ENCODE measurements around the gene ZNF853.
"Not testable (repeated sequence)": the region's sequence is repeated elsewhere in the genome, so short reads cannot be mapped to it uniquely, and the experiment has no call there.

ZNF853 gene

DNA sequence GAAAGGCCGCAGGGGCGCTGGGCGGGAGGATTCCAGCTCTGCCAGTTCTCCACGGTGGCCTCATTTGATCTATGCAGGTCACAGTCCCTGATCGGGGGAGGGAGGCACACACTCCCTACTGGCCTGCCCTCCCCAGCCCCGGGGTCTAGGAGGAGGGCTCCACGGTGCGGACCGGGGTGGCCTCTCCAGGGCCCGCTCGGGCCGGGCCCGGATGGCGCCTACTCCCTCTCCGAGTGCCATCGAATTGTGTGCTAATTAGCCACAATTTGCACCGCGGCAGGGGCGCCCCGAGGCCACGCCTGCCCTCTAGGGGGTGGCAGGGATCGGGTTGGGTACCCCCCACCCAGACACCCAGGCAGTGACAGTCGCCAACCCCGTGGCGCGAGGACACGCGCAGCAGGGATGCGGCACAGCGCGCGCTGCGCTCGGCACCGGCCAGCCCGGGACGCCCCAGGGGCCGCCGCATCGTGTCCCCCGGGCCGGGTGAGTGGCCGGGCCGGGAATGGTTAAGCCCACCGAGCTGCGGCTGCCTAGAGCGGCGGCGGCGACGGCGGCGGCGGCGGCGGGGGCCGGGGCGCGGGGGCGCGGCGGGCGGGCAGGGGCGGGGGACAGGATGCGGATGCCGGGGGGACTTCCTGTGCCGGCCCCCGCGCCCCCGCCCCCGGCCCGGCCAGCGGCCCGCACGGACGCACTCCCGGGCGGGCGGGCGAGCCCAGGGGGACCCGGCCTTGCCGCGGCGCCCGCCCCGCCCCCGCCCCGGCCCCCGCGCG is at the start of gene ZNF853:
TSS of gene ZNF853 (plus strand) at position 658 of the 770 bp plus-strand sequence. CDS start 565 bp downstream, outside the sequence.
- Histone ChIP-seq H3K9ac (ENCODE audit: low read length) (peak within 1 kb of the TSS; percentile 77), H3K4me1 (ENCODE audit: control insufficient read depth, insufficient read depth, low read length) (peaks cover 15% of the 10 kb centered on the region), H3K4me3 (ENCODE audit: low read depth, low read length) (peak within 1 kb of the TSS; percentile 96), H3K27me3 (ENCODE audit: control insufficient read depth, insufficient read depth, low read length) (peaks cover 15% of the 10 kb centered on the region; the same call in 1 of the 2 replicates), H3K27ac (ENCODE audit: low read depth, low read length) (peak within 1 kb of the TSS; percentile 57; the same call in 1 of the 2 replicates), H3K9me3 (ENCODE audit: control insufficient read depth, insufficient read depth, low read depth, low read length) (no peaks in the 10 kb centered on the region), H3K36me3 (ENCODE audit: control insufficient read depth, insufficient read depth, low read length) (peaks cover 8% of the 10 kb centered on the region)

GRCh38 chr7:6565655-6566054 is 49.8 kb upstream of the ZNF853 start:
- Histone ChIP-seq H3K36me3 (ENCODE audit: control insufficient read depth, insufficient read depth, low read length) (no peaks in the 10 kb centered on the region), H3K9ac (ENCODE audit: low read length) (no peak overlapping the region), H3K27ac (ENCODE audit: low read depth, low read length) (no peak overlapping the region), H3K4me3 (ENCODE audit: low read depth, low read length) (no peak overlapping the region), H3K27me3 (ENCODE audit: control insufficient read depth, insufficient read depth, low read length) (no peaks in the 10 kb centered on the region), H3K9me3 (ENCODE audit: control insufficient read depth, insufficient read depth, low read depth, low read length) (no peaks in the 10 kb centered on the region), H3K4me1 (ENCODE audit: control insufficient read depth, insufficient read depth, low read length) (no peaks in the 10 kb centered on the region)

DNA sequence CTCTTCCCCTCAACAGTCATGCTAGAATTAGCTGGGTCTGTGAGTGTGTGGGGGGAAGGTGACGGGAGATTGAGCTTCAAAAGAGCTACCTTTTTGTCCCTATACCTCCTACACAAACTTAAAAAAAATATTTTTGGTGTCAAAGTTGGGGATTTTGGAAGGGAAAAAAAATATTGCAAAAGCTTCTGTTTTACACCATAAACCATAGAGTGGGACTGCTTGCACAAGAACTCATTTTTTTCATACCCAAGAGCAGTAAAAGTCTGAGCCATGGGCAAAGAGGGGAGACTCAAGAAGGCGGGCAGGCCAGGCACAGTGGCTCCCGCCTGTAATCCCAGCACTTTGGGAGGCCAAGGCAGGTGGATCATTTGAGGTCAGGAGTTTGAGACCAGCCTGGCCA is 47.5 kb upstream of the ZNF853 start:
- Histone ChIP-seq H3K4me1 (ENCODE audit: control insufficient read depth, insufficient read depth, low read length) (no peaks in the 10 kb centered on the region), H3K4me3 (ENCODE audit: low read depth, low read length) (no peak overlapping the region), H3K27me3 (ENCODE audit: control insufficient read depth, insufficient read depth, low read length) (no peaks in the 10 kb centered on the region), H3K36me3 (ENCODE audit: control insufficient read depth, insufficient read depth, low read length) (no peaks in the 10 kb centered on the region), H3K9me3 (ENCODE audit: control insufficient read depth, insufficient read depth, low read depth, low read length) (no peaks in the 10 kb centered on the region), H3K27ac (ENCODE audit: low read depth, low read length) (no peak overlapping the region), H3K9ac (ENCODE audit: low read length) (no peak overlapping the region)

DNA sequence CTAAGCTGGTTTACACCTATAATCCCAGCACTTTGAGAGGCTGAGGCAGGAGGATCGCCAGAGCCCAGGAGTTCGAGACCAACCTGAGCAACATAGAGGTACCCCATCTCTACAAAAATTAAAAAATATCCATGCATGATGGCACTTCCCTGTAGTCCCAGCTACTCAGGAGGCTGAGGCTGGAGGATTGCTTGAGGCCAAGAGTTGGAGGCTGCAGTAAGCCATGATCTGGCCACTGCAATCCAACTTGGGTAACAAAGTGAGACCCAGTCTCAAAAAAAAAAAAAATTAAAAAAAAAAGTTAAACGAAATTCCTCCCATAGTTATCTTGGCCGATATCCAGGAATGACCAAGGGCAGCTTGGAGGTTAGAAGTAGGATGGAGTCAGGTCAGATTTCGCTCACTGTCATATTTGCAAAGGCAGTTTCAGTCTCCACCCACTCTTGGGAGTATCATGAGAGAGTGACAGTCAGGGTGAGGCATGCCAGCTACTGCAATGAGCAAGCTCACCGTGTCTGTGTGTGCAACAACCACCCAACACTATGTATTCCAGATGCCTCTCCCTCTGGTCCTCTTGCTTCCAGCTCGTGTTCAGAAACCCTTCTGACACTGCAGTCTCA is 44.1 kb upstream of the ZNF853 start:
- H3K4me3 ChIP-seq (ENCODE audit: low read depth, low read length): no peak overlapping the region
- no peaks in the 10 kb centered on the region for H3K4me1 ChIP-seq (ENCODE audit: control insufficient read depth, insufficient read depth, low read length)
- H3K9ac ChIP-seq (ENCODE audit: low read length): no peak overlapping the region
- no peaks in the 10 kb centered on the region for H3K9me3 ChIP-seq (ENCODE audit: control insufficient read depth, insufficient read depth, low read depth, low read length)
- H3K27ac ChIP-seq (ENCODE audit: low read depth, low read length): no peak overlapping the region
- H3K36me3 ChIP-seq (ENCODE audit: control insufficient read depth, insufficient read depth, low read length): no peaks in the 10 kb centered on the region
- no peaks in the 10 kb centered on the region for H3K27me3 ChIP-seq (ENCODE audit: control insufficient read depth, insufficient read depth, low read length)

DNA sequence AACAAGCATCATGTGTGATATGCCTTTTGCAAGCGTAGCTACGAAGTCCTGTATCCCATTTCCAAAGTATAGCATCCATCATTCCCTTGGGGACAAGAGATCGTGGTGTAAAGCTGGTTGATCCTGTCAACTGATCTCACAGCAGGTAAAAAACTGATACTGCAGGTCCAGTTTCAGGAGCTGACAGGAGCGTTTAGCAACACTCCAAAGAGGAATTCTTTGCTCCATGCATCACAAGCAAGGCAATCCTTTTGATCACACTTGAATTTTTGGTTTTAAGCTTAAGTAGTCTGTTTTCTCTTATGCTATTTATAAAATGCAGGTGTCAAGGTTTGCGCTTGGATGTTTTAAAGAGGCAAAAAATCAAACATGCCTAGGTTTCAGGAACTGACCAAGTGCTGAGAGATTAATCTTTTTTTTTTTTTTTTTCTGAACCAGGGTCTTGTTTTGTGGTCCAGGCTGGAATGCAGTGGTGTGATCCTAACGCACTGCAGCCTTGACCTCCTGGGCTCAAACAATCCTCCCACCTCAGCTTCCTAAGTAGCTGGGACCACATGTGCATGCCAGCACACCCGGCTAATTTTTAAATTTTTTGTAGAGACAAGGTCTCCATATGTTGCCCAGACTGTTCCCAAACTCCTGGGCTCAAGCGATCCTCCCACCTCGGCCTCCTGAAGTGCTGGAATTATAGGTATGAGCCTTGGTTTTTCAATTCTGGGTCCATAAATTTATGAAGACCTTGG is 40.0 kb upstream of the ZNF853 start:
- H3K4me3 ChIP-seq (ENCODE audit: low read depth, low read length): no peak overlapping the region
- no peaks in the 10 kb centered on the region for H3K9me3 ChIP-seq (ENCODE audit: control insufficient read depth, insufficient read depth, low read depth, low read length)
- peaks cover 3% of the 10 kb centered on the region for H3K36me3 ChIP-seq (ENCODE audit: control insufficient read depth, insufficient read depth, low read length)
- no peaks in the 10 kb centered on the region for H3K27me3 ChIP-seq (ENCODE audit: control insufficient read depth, insufficient read depth, low read length)
- no peak overlapping the region for H3K9ac ChIP-seq (ENCODE audit: low read length)
- H3K4me1 ChIP-seq (ENCODE audit: control insufficient read depth, insufficient read depth, low read length): no peaks in the 10 kb centered on the region
- H3K27ac ChIP-seq (ENCODE audit: low read depth, low read length): no peak overlapping the region

DNA sequence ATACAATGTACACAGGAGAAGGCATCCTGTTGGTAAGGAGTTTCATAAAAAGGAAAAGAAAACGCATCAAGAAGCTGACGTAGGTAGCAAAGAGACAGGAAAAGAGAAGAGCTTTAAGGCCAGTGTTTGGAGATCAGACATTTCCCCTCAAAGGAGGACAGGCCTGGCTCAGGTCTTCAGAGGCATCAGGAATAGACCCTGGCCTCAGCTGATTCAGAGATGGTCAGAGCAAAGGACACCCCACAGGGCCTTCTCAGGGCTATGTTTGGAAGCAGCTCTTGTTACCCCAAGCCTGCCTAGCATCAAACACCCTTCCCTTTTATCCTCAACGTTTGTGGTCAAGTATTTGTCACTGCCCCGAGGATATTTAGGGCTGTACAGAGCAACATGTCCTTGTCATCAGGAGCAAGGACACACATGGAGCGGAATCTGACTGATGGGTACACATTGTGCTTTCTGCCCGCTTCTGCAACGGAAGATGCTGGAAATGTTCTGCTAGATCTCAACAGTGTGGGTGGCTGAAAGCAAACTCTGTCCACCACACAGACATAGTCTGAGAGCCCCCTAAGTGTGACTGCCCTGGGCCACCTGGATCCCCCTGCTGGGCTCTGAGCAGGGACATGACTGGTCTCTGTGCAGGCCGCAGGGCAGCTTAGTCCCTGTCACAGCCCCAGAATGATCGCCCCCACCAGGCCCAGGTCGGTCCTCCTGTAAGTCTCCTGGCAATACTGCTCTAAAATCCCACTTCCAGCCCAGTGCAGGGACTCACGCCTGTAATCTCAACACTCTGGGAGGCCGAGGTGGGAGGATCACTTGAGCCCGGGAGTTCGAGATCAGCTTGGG is 39.2 kb upstream of the ZNF853 start:
- Histone ChIP-seq H3K4me1 (ENCODE audit: control insufficient read depth, insufficient read depth, low read length) (no peaks in the 10 kb centered on the region), H3K36me3 (ENCODE audit: control insufficient read depth, insufficient read depth, low read length) (peaks cover 11% of the 10 kb centered on the region), H3K9me3 (ENCODE audit: control insufficient read depth, insufficient read depth, low read depth, low read length) (no peaks in the 10 kb centered on the region), H3K27me3 (ENCODE audit: control insufficient read depth, insufficient read depth, low read length) (no peaks in the 10 kb centered on the region), H3K27ac (ENCODE audit: low read depth, low read length) (no peak overlapping the region), H3K4me3 (ENCODE audit: low read depth, low read length) (peak overlapping the region; percentile 42), H3K9ac (ENCODE audit: low read length) (no peak overlapping the region)

DNA sequence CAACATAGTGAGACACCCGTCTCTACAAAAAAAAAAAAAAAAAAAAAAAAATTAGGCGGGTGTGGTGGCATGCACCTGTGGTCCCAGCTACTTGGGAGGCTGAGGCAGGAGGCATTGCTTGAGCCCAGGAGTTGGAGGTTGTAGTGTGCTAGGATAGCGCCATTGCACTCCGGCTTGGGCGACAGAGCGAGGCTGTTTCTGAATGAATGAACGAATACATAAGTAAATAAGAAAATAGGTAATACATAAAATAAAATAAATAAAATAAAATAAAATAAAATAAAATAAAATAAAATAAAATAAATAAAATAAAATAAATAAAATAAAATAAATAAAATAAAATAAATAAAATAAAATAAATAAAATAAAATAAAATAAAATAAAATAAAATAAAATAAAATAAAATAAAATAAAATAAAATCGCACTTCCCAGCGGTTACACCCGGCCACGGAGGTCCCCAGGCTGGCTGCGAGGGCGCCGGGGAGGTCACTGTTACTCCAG is 38.5 kb upstream of the ZNF853 start:
- Histone ChIP-seq H3K9ac (ENCODE audit: low read length) (peak overlapping the region; percentile 93), H3K4me3 (ENCODE audit: low read depth, low read length) (peak overlapping the region; percentile 84), H3K36me3 (ENCODE audit: control insufficient read depth, insufficient read depth, low read length) (peaks cover 18% of the 10 kb centered on the region), H3K27ac (ENCODE audit: low read depth, low read length) (peak overlapping the region; percentile 98; the same call in 1 of the 2 replicates)
- not testable (repeated sequence) for H3K27me3 ChIP-seq (ENCODE audit: control insufficient read depth, insufficient read depth, low read length); H3K9me3 ChIP-seq (ENCODE audit: control insufficient read depth, insufficient read depth, low read depth, low read length); H3K4me1 ChIP-seq (ENCODE audit: control insufficient read depth, insufficient read depth, low read length)

DNA sequence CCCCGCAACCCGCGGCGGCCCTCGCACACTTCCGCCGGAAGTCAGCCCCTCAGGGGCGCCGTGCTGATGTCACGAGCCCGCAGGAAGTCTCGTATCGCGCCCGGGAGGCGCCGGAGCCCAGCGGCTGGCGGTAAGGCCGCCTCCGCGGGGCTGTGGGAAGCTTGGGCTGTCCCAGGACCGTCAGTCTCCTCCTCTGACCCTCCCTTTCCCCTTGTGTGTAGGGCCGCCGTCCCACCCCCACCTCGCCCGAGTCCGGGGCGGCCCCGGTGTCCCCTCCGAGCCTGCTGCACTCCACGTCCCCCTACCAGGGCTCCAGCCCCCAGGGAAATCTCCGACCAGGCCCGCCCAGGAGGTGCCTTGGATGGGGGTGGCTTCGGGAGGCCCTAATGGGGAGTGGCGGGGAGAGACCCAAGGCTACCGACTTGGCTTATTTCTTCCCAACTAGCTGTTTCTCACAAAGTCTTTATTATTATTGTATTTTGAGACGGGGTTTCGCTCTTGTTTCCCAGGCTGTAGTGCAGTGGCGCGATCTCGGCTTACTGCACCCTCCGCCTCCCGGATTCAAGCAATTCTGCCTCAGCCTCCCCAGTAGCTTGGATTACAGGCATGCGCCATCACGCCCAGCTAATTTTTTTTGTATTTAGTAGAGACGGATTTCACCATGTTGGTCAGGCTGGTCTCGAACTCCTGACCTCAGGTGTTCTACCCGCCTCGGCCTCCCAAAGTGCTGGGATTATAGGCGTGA is 37.9 kb upstream of the ZNF853 start, which contains the start of gene ZDHHC4:
TSS of gene ZDHHC4 (plus strand) at position 86 of the 745 bp plus-strand sequence. CDS start 3,108 bp downstream, outside the sequence.
- Histone ChIP-seq H3K4me3 (ENCODE audit: low read depth, low read length) (peak within 1 kb of the TSS; percentile 84), H3K9me3 (ENCODE audit: control insufficient read depth, insufficient read depth, low read depth, low read length) (no peaks in the 10 kb centered on the region), H3K4me1 (ENCODE audit: control insufficient read depth, insufficient read depth, low read length) (no peaks in the 10 kb centered on the region), H3K36me3 (ENCODE audit: control insufficient read depth, insufficient read depth, low read length) (peaks cover 24% of the 10 kb centered on the region), H3K27me3 (ENCODE audit: control insufficient read depth, insufficient read depth, low read length) (no peaks in the 10 kb centered on the region), H3K9ac (ENCODE audit: low read length) (peak within 1 kb of the TSS; percentile 93), H3K27ac (ENCODE audit: low read depth, low read length) (peak within 1 kb of the TSS; percentile 98)

DNA sequence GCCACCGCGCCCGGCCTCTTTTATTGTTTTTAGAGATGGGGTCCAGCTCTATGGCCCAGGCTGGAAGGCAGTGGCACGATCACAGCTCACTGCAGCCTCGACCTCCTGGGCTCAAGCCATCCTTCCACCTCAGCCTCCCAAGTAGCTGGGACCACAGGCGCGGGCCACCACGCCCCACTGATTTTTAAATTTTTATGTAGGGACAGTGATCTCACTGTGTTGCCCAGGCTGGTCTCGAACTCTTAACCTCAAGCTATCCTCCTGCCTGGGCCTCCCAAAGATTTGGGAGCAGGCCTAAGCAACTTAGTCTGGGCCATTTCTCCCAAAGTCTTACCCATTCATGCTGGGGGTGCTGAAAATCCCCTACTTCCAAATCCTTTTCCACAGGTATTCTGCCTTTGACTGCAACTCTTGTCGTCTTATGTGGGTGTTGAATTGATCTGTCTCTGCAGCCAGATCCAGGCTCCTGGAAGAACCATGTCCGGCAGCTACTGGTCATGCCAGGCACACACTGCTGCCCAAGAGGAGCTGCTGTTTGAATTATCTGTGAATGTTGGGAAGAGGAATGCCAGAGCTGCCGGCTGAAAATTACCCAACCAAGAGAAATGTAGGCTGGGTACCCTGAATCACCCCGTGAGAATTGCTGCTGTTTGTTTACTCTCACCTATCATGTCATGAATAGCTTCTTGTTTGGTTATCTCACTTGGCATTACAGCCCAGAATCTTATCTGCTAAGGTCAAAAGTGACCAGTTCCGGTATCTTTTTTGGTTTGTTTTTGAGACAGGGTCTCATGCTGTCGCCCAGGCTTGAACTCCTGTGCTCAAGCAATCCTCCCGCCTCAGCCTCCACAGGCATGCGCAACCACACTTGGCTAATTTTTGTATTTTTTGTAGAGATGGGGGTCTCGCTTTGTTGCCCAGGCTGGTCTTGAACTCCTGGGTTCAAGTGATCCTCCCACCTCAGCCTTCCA is 37.0 kb upstream of the ZNF853 start:
- H3K27me3 ChIP-seq (ENCODE audit: control insufficient read depth, insufficient read depth, low read length): no peaks in the 10 kb centered on the region
- H3K9ac ChIP-seq (ENCODE audit: low read length): peak overlapping the region; percentile 93
- H3K4me1 ChIP-seq (ENCODE audit: control insufficient read depth, insufficient read depth, low read length): no peaks in the 10 kb centered on the region

More for the DNA sequence above, 37.0 kb upstream of the ZNF853 start:
- H3K27ac ChIP-seq (ENCODE audit: low read depth, low read length): peak overlapping the region; percentile 98; the same call in 1 of the 2 replicates
- H3K36me3 ChIP-seq (ENCODE audit: control insufficient read depth, insufficient read depth, low read length): peaks cover 33% of the 10 kb centered on the region
- peak overlapping the region; percentile 84 for H3K4me3 ChIP-seq (ENCODE audit: low read depth, low read length)
- H3K9me3 ChIP-seq (ENCODE audit: control insufficient read depth, insufficient read depth, low read depth, low read length): no peaks in the 10 kb centered on the region
